Astrocyte (in vitro differentiated cells and primary cell): ENCODE measurements around the gene PLA2R1. TPM values are rescaled to one million over a fixed set of nuclear protein-coding genes. Genes with fewer than 3 reads are reported as not detected.

ENCODE experiments used
- DNase-seq: peaks from one replicate; pipeline ENCODE4 v3.0.0-alpha.2; 2010; ENCODE audit warnings: low read depth
- FAIRE-seq: peaks from 2 replicates; lab custom pipeline; 2011; peaks lifted over from hg19 to GRCh38; lab: Jason Lieb, UNC
- H2AFZ ChIP-seq: 2 replicates; pipeline ENCODE4 v1.6.0; 2012; ENCODE audit warnings: low read depth, low read length, inconsistent platforms
- H3K27ac ChIP-seq: 2 replicates; pipeline ENCODE4 v1.5.1; 2011; ENCODE audit warnings: low read depth, low read length, inconsistent platforms
- H3K27me3 ChIP-seq: 2 replicates; pipeline ENCODE4 v1.6.0; 2011; ENCODE audit warnings: low read length, inconsistent platforms; ENCODE audit not compliant: insufficient read depth
- H3K36me3 ChIP-seq: 2 replicates; pipeline ENCODE4 v1.5.1; 2011; ENCODE audit warnings: low read length, inconsistent platforms; ENCODE audit not compliant: insufficient read depth
- H3K4me1 ChIP-seq: 2 replicates; pipeline ENCODE4 v1.5.1; 2011; ENCODE audit warnings: low read length, inconsistent platforms; ENCODE audit not compliant: insufficient read depth
- H3K4me2 ChIP-seq: 2 replicates; pipeline ENCODE4 v1.6.0; 2012; ENCODE audit warnings: low read length, inconsistent platforms
- H3K4me3 ChIP-seq: 2 replicates; pipeline ENCODE4 v1.5.1; 2011; ENCODE audit warnings: low read depth, mild to moderate bottlenecking, low read length, inconsistent platforms; ENCODE audit not compliant: insufficient read depth
- H3K79me2 ChIP-seq: 2 replicates; pipeline ENCODE4 v1.6.0; 2012; ENCODE audit warnings: mild to moderate bottlenecking, low read length, inconsistent platforms; ENCODE audit not compliant: insufficient read depth
- H3K9ac ChIP-seq: 2 replicates; pipeline ENCODE4 v1.6.0; 2012; ENCODE audit warnings: mild to moderate bottlenecking, low read length, inconsistent platforms
- H3K9me3 ChIP-seq: 2 replicates; pipeline ENCODE4 v1.5.1; 2012; ENCODE audit warnings: low read depth, mild to moderate bottlenecking, low read length, inconsistent platforms; ENCODE audit not compliant: insufficient read depth
- H4K20me1 ChIP-seq: 2 replicates; pipeline ENCODE4 v1.6.0; 2012; ENCODE audit warnings: low read length, inconsistent platforms; ENCODE audit not compliant: insufficient read depth
- H3K27ac Mint-ChIP-seq: one replicate; pipeline ENCODE4 v1.8.0; 2021; ENCODE audit warnings: mild to moderate bottlenecking, mixed read lengths; ENCODE audit not compliant: unreplicated experiment
- H3K27me3 Mint-ChIP-seq: one replicate; pipeline ENCODE4 v1.8.0; 2021; ENCODE audit warnings: low read depth, mixed read lengths; ENCODE audit not compliant: unreplicated experiment
- H3K36me3 Mint-ChIP-seq: one replicate; pipeline ENCODE4 v1.8.0; 2021; ENCODE audit warnings: low read depth, mixed read lengths; ENCODE audit not compliant: unreplicated experiment
- H3K4me1 Mint-ChIP-seq: one replicate; pipeline ENCODE4 v1.8.0; 2021; ENCODE audit warnings: low read depth, mixed read lengths; ENCODE audit not compliant: unreplicated experiment
- H3K4me3 Mint-ChIP-seq: one replicate; pipeline ENCODE4 v1.8.0; 2021; ENCODE audit warnings: mild to moderate bottlenecking, moderate library complexity, mixed read lengths; ENCODE audit not compliant: unreplicated experiment
- H3K9me3 Mint-ChIP-seq: one replicate; pipeline ENCODE4 v1.8.0; 2021; ENCODE audit warnings: mild to moderate bottlenecking, mixed read lengths; ENCODE audit not compliant: unreplicated experiment
- EZH2 ChIP-seq: IDR thresholded peaks from 2 replicates; pipeline ENCODE4 v1.6.1; 2012; ENCODE audit warnings: mild to moderate bottlenecking, low read length, inconsistent platforms; ENCODE audit not compliant: insufficient read depth
- total RNA-seq: library from RNA; stranded (reverse); gene quantifications from 2 replicates; pipeline ENCODE4 v1.2.1, GENCODE V29; 2021
- TF ChIP-seq, protein P1 (sequence below): IDR thresholded peaks from 2 replicates; pipeline ENCODE4 v1.5.1; 2011; ENCODE audit warnings: low read depth, mild to moderate bottlenecking, inconsistent platforms, low read length, moderate library complexity; ENCODE audit not compliant: insufficient read depth

The PLA2R1 gene
- total RNA-seq, 1 donor from 2014 or later, result 7.1 TPM

DNA sequence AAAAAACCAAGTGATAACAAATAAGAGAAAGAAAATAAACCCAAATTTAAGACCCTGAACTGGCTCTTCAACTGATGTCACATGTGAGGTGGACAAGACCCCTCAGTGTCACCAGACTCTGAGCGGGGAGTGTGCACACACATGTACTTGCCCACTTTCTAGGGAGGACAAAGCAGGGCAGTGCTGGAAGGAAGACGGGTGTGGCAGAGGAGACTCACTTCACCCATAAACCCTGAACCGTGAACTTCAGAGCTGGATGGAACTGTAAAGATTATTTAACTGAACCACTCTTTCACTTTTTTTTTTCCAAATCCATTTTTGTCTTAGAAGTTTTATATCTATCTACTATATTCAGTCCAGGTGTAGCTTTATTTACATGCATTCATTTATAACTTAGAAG is 12.3 kb downstream of the PLA2R1 start:
- H3K9me3 Mint-ChIP-seq, result no peaks in the 10 kb centered on the region

GRCh38 chr2:160045703-160046210 is 16.7 kb downstream of the PLA2R1 start:
- Mint-ChIP-seq H3K4me1 (peaks cover 1% of the 10 kb centered on the region), H3K27me3 (peaks cover 2% of the 10 kb centered on the region), H3K36me3 (peaks cover 29% of the 10 kb centered on the region), H3K27ac (no peak overlapping the region), H3K4me3 (no peak overlapping the region), H3K9me3 (no peaks in the 10 kb centered on the region)
- H3K36me3 ChIP-seq, result no peaks in the 10 kb centered on the region
- H2AFZ ChIP-seq, result no peak overlapping the region
- no peaks in the 10 kb centered on the region for H3K79me2 ChIP-seq
- H3K4me1 ChIP-seq, result peaks cover 5% of the 10 kb centered on the region
- no peak overlapping the region for H3K9ac ChIP-seq
- no peak for DNase-seq
- no peaks in the 10 kb centered on the region for H4K20me1 ChIP-seq
- H3K27me3 ChIP-seq, result no peaks in the 10 kb centered on the region
- H3K9me3 ChIP-seq, result no peaks in the 10 kb centered on the region
- TF ChIP-seq, protein P1, sequence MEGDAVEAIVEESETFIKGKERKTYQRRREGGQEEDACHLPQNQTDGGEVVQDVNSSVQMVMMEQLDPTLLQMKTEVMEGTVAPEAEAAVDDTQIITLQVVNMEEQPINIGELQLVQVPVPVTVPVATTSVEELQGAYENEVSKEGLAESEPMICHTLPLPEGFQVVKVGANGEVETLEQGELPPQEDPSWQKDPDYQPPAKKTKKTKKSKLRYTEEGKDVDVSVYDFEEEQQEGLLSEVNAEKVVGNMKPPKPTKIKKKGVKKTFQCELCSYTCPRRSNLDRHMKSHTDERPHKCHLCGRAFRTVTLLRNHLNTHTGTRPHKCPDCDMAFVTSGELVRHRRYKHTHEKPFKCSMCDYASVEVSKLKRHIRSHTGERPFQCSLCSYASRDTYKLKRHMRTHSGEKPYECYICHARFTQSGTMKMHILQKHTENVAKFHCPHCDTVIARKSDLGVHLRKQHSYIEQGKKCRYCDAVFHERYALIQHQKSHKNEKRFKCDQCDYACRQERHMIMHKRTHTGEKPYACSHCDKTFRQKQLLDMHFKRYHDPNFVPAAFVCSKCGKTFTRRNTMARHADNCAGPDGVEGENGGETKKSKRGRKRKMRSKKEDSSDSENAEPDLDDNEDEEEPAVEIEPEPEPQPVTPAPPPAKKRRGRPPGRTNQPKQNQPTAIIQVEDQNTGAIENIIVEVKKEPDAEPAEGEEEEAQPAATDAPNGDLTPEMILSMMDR, result no peak
- TF ChIP-seq EZH2, result no peak
- no peak overlapping the region for H3K4me2 ChIP-seq
- no peak overlapping the region for H3K4me3 ChIP-seq
- no peak for FAIRE-seq
- H3K27ac ChIP-seq, result no peak overlapping the region

More for the DNA sequence above, 12.3 kb downstream of the PLA2R1 start:
- Histone ChIP-seq H3K27ac (no peak overlapping the region), H3K4me1 (no peaks in the 10 kb centered on the region), H3K36me3 (no peaks in the 10 kb centered on the region), H3K79me2 (no peaks in the 10 kb centered on the region), H3K9ac (no peak overlapping the region), H3K9me3 (no peaks in the 10 kb centered on the region), H2AFZ (no peak overlapping the region), H4K20me1 (peaks cover 11% of the 10 kb centered on the region), H3K27me3 (no peaks in the 10 kb centered on the region), H3K4me2 (no peak overlapping the region), H3K4me3 (no peak overlapping the region)
- Mint-ChIP-seq H3K36me3 (peaks cover 12% of the 10 kb centered on the region), H3K4me1 (peaks cover 7% of the 10 kb centered on the region), H3K4me3 (no peak overlapping the region), H3K27me3 (peaks cover 2% of the 10 kb centered on the region), H3K27ac (no peak overlapping the region)
- TF ChIP-seq, protein P1, result no peak
- no peak for TF ChIP-seq EZH2
- DNase-seq, result no peak
- FAIRE-seq, result no peak

DNA sequence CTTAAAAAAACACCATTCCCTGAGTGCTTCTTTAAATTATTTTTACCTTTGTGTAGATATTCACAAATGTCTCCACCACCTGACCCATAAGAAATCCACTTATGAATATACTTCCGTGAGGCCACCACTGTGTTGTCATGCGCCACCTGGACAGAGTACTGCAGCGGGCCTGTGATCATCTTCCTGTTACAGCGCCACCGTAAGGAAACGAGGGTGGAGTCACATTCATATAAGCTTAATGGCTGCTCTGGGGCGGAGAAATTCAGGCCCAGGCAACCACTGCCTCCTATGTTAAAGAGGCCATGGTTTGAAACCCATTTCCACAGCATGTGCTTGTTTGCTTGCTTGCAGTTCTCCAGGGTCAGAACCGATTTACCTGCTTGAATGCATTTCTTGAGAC is 17.7 kb downstream of the PLA2R1 start:
- Mint-ChIP-seq H3K27ac (no peak overlapping the region), H3K4me1 (peaks cover 3% of the 10 kb centered on the region), H3K9me3 (no peaks in the 10 kb centered on the region), H3K4me3 (no peak overlapping the region), H3K36me3 (peaks cover 28% of the 10 kb centered on the region), H3K27me3 (peaks cover 2% of the 10 kb centered on the region)
- peaks cover 12% of the 10 kb centered on the region for H3K4me1 ChIP-seq
- H2AFZ ChIP-seq, result no peak overlapping the region
- no peaks in the 10 kb centered on the region for H4K20me1 ChIP-seq
- H3K36me3 ChIP-seq, result no peaks in the 10 kb centered on the region
- H3K27me3 ChIP-seq, result no peaks in the 10 kb centered on the region
- no peak overlapping the region for H3K27ac ChIP-seq
- H3K4me2 ChIP-seq, result no peak overlapping the region
- no peaks in the 10 kb centered on the region for H3K79me2 ChIP-seq
- DNase-seq (no peak), FAIRE-seq (no peak)
- no peaks in the 10 kb centered on the region for H3K9me3 ChIP-seq
- TF ChIP-seq EZH2, result no peak
- TF ChIP-seq, protein P1, result no peak
- H3K4me3 ChIP-seq, result no peak overlapping the region
- H3K9ac ChIP-seq, result no peak overlapping the region
